ENCODE measurements around the gene MYH6. TPM values are rescaled to one million over a fixed set of nuclear protein-coding genes. Genes with fewer than 3 reads are reported as not detected.

MYH6 gene
- total and polyA plus RNA-seq, 2 of the 13 experiments (the other 11 are each of a cell fraction or from before 2014, with no cell fraction given) = 0.01 TPM; not detected in 1

- FAIRE-seq = no peak
- ChIA-PET CTCF (ENCODE audit: low intra/inter-chr PET ratio, low total read pairs) (no interaction called here), POLR2A (no interaction called here)
These were observed 5.0 kb downstream of the MYH6 start for GRCh38 chr14:23403139-23403438.

More at GRCh38 chr14:23403139-23403438, 5.0 kb downstream of the MYH6 start:
- 32% methylated on average over 7 of the region's 7 CpGs for WGBS (ENCODE audit: low lambda C conversion rate)
- H4K20me1 ChIP-seq (ENCODE audit: insufficient read depth, low read length) = no peaks in the 10 kb centered on the region
- no TSS peak for BruUV-seq (replicated peaks)
- H3K4me3 ChIP-seq (replicated peaks in 1 of 3; ENCODE audit: insufficient read depth in 1 of 3, low read depth in 2 of 3, low read length in 3 of 3) = no peak overlapping the region
- no peak overlapping the region for H3K9ac ChIP-seq (ENCODE audit: insufficient read depth, low read depth, low read length)
- H3K27ac ChIP-seq (ENCODE audit: extremely low read length, insufficient read depth, low read length) = no peak overlapping the region
- H3K4me2 ChIP-seq (ENCODE audit: low read depth, low read length) = no peak overlapping the region
- H3K79me2 ChIP-seq (ENCODE audit: insufficient read depth, low read length) = no peaks in the 10 kb centered on the region
- no peaks in the 10 kb centered on the region for H3K4me1 ChIP-seq (ENCODE audit: insufficient read depth, low read length)
- in situ Hi-C loops (cut with HindIII; ENCODE audit: extremely low pct_ligation_motif_present, low pct_unique_long_range_greater_than_20kb) (no loop called here), intact Hi-C loops (cut with micrococcal nuclease; ENCODE audit: unreplicated experiment) (no loop called here)
- no peak for ATAC-seq
- no peaks in the 10 kb centered on the region for H3K36me3 ChIP-seq (replicated peaks in 1 of 2; ENCODE audit: control insufficient read depth in 1 of 2, insufficient read depth in 2 of 2, low read length in 2 of 2)
- no peak for DNase-seq (ENCODE audit: low spot score)
- H2AFZ ChIP-seq (ENCODE audit: low read length) = no peak overlapping the region
- H3K9me3 ChIP-seq (ENCODE audit: low read length) = no peaks in the 10 kb centered on the region
- TF ChIP-seq LCORL (IDR thresholded peaks at IDR 0.05) (0 out of 2 replicates have a peak, but pooled peaks have one; percentile 19), LCORL (CRISPR knock-in tag; IDR thresholded peaks at IDR 0.05) (no peak), FOXA1 (IDR thresholded peaks at IDR 0.05) (0 out of 2 replicates have a peak, but pooled peaks have one; percentile 0), FOXA1 (CRISPR knock-in tag; IDR thresholded peaks at IDR 0.05) (no peak), ZNF280B (CRISPR knock-in tag; IDR thresholded peaks at IDR 0.05; ENCODE audit: borderline replicate concordance) (0 out of 2 replicates have a peak, but pooled peaks have one; percentile 25), ZFP91 (CRISPR knock-in tag; IDR thresholded peaks at IDR 0.05; ENCODE audit: borderline replicate concordance) (0 out of 2 replicates have a peak, but pooled peaks have one; percentile 20), PHB2 (IDR thresholded peaks at IDR 0.05; ENCODE audit: partially characterized antibody) (peak; percentile 67), ZNF282 (IDR thresholded peaks at IDR 0.05; ENCODE audit: partially characterized antibody) (peak; percentile 65), HNRNPUL1 (IDR thresholded peaks at IDR 0.05; ENCODE audit: low read depth, low read length) (no peak), EED (CRISPR knock-in tag; IDR thresholded peaks at IDR 0.05) (0 out of 2 replicates have a peak, but pooled peaks have one; percentile 23), ZNF563 (CRISPR knock-in tag; IDR thresholded peaks at IDR 0.05) (no peak), NFRKB (IDR thresholded peaks at IDR 0.05) (peak; percentile 2; the same call in 1 of the 2 replicates), ATM (IDR thresholded peaks at IDR 0.05; ENCODE audit: borderline replicate concordance) (peak; percentile 69; the same call in 1 of the 2 replicates), NBN (conservative IDR thresholded peaks at IDR 0.05) (0 out of 2 replicates have a peak, but pooled peaks have one; percentile 42), STAT5B (CRISPR knock-in tag; IDR thresholded peaks at IDR 0.05) (no peak)
- H3K27me3 ChIP-seq (ENCODE audit: control insufficient read depth in 1 of 2, insufficient read depth in 2 of 2, low read length in 2 of 2) = peaks cover 39 to 94% of the 10 kb centered on the region in 2 experiments; a peak in 4 of 5 replicates
